AG09319 (cell line): Measurements from ENCODE around the gene UNC119.

ENCODE experiments used
- DNase-seq: peaks from one replicate; pipeline ENCODE4 v3.0.0-alpha.2; 2010; ENCODE audit warnings: low read depth; ENCODE audit errors: extremely low read depth
- TF ChIP-seq, protein P1 (sequence below): IDR thresholded peaks from 2 replicates; pipeline ENCODE4 v1.5.1; 2011; ENCODE audit warnings: low read depth, mild to moderate bottlenecking, inconsistent platforms, low read length, moderate library complexity

UNC119 gene

DNA sequence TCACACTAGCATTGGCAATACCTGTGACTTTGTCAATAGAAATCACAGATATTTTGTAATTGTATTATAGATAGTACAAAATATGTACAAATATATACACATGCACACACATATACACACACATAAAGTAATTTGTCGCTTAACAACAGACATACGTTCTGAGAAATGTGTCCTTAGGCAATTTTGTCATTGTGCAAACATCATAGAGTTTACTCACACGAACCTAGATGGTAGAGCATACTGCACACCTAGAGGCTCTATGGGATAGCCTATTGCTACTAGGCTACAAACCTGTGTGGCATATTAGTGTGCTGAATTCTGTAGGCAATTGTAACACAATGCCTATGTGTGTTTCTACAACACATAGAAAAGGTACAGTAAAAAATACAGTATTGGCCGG lies 11.0 kb downstream of the UNC119 start:
- TF ChIP-seq, protein P1, sequence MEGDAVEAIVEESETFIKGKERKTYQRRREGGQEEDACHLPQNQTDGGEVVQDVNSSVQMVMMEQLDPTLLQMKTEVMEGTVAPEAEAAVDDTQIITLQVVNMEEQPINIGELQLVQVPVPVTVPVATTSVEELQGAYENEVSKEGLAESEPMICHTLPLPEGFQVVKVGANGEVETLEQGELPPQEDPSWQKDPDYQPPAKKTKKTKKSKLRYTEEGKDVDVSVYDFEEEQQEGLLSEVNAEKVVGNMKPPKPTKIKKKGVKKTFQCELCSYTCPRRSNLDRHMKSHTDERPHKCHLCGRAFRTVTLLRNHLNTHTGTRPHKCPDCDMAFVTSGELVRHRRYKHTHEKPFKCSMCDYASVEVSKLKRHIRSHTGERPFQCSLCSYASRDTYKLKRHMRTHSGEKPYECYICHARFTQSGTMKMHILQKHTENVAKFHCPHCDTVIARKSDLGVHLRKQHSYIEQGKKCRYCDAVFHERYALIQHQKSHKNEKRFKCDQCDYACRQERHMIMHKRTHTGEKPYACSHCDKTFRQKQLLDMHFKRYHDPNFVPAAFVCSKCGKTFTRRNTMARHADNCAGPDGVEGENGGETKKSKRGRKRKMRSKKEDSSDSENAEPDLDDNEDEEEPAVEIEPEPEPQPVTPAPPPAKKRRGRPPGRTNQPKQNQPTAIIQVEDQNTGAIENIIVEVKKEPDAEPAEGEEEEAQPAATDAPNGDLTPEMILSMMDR, result no peak

DNA sequence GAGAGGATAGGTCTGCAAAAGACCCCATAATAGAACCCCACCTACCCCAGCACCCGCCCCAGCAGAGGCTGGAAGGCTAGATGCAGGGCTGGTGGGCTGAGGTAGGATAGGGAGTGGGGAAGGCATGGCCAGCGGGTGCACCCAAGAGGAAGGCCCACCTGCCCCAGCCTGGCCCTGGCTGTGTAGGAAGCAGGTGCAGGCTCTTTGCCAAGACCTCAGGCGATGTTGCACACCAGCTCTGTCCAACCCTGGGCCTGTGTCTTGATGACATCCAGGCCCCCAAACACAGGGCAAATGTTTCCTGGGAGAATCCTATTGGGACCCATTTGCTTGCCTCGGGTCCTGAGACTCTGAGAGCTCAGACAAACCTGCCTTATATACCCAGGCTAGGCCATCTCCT lies 12.2 kb downstream of the UNC119 start:
- TF ChIP-seq, protein P1, result no peak

More for the DNA sequence above, 11.0 kb downstream of the UNC119 start:
- no peak for DNase-seq

DNA sequence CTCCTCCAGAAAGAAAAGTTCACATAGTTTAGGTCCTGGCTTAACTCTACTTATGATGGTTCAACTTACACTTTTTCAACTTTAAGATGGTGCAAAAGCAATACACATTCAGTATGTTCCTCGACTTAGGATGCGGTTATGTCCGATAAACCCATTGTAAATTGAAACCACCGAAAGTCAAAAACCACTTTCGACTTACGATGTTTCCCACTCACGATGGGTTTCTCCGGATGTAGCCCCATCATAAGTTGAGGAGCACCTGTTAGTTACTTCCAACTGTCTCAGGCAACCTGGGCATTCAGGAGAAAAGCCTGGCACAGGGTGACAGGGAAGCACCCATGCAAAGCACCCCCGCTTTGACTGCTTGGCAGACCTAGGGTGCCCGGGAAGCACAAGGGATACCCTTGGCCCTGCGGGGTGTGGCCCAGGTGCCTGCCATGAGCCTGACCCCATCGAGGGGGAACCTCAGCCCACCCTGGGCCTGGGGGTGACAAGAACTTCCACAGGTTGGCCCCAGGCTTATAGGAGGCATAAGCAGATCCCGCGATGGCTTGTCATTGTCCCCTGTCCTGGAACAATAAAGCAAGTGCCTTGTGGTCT lies 14.0 kb downstream of the UNC119 start:
- no peak for DNase-seq
- TF ChIP-seq, protein P1, result no peak

More for the DNA sequence above, 12.2 kb downstream of the UNC119 start:
- no peak for DNase-seq

DNA sequence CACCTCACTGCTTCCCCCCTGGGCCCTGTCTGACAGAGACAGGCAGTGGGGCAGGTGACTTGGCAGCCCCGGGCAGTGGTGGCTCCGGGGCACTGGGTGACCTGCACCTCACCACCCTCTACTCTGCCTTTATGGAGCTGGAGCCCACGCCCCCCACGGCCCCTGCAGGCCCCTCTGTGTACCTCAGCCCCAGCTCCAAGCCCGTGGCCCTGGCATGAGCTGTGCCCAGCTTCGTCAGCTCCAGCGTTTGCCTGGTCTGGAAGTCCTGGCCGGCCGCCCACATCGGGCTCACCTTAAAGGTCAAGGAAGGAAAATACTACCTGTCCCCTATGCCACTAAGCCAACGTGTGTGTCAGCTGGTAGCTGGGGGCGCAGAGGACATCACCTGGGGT lies 15.2 kb downstream of the UNC119 start:
- TF ChIP-seq, protein P1, result no peak

DNA sequence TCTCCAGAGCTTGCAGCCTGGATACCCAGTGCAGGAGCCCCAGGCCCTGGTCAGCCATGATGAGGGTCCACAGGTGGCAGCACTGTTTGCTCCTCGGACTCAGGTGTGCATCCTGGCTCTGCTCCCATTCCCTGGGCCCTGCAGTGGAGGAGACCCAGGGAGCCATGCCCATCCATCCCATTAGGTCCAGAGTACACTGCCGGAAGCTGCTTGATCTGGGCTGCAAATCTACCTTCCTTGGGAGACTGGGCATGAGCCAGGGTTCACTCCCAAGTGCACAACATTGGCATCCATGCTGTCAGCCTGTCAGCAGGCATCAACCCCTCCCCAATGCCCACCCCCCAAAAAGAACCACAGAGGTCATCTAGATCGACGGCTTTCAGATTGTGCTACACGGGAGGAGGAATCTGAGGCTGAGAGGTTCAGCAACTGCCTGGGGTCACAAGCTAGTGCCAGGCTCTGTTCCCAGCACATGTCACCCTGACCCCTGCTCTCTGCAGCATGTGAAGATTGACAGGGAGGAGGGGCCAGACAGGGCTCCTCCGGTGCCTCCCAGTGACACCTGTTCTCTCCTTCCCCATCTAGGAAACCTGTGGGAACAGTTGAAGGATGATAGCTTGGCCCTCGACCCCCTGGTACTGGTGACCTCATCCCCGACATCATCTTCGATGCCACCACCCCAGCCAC lies 15.7 kb downstream of the UNC119 start:
- TF ChIP-seq, protein P1, result no peak
- DNase-seq, result no peak

More for the DNA sequence above, 15.2 kb downstream of the UNC119 start:
- DNase-seq, result no peak

DNA sequence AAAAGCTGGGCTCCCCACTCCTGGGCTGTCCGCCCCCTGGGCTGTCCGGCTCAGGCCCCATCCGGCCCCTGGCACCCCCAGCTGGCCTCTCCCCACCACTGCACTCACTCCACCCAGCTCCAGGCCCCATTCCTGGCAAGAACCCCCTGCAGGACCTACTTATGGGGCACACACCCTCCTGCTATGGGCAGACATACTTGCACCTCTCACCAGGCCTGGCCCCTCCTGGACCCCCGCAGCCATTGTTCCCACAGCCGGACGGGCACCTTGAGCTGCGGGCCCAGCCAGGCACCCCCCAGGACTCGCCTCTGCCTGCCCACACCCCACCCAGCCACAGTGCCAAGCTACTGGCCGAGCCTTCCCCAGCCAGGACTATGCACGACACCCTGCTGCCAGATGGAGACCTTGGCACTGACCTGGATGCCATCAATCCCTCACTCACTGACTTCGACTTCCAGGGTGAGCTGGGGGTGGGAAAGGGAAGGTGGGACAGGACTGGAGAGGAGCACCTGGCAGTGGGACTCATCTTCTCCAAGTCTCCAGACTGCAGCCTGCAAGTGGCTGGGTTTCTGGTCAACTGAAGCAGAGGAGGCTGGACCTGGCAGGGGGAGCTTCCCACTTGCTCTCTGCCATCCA lies 17.6 kb downstream of the UNC119 start:
- no peak for DNase-seq
- TF ChIP-seq, protein P1, result no peak
